Heart left ventricle (tissue), 16 donors: Measurements from ENCODE around the gene ABCF1. TPM values are rescaled to one million over a fixed set of nuclear protein-coding genes. Genes with fewer than 3 reads are reported as not detected.

ENCODE experiments used
- ATAC-seq, 4 donors: fragments of 200-7000 bp; cut with Tn5 transposase; one replicate each; pipeline ENCODE4 v1.9.1; 2020 to 2022; ENCODE audit warnings: moderate library complexity in 4 of 4, mild to moderate bottlenecking in 3 of 4, moderate number of reproducible peaks in 1 of 4
- DNase-seq, 5 donors: peaks; one replicate each; pipeline ENCODE4 v3.0.0-alpha.2; 2020
- H3K27ac ChIP-seq, 12 donors: fragments of 200-600 bp; sonication (generic) in 4 of 12; one replicate each; pipeline versions ENCODE4 v1.5.0 to v1.8.0; 2016 to 2022; ENCODE audit warnings: mild to moderate bottlenecking in 2 of 12
- H3K27me3 ChIP-seq, 9 donors: fragments of 200-600 bp; sonication (generic) in 2 of 9; one replicate each; pipeline versions ENCODE4 v1.5.1 to v1.8.0; 2016 to 2022; ENCODE audit warnings: mild to moderate bottlenecking in 3 of 9
- H3K36me3 ChIP-seq, 9 donors: fragments of 200-600 bp; sonication (generic) in 2 of 9; one replicate each; pipeline versions ENCODE4 v1.5.0 to v1.8.0; 2018 to 2022; ENCODE audit warnings: mild to moderate bottlenecking in 2 of 9
- H3K4me1 ChIP-seq, 12 donors: fragments of 200-600 bp; sonication (generic) in 4 of 12; one replicate each; pipeline versions ENCODE4 v1.5.0 to v1.8.0; 2016 to 2022; ENCODE audit warnings: mild to moderate bottlenecking in 3 of 12
- H3K4me3 ChIP-seq, 12 donors: fragments of 200-600 bp; sonication (generic) in 4 of 12; one replicate each; pipeline versions ENCODE4 v1.5.0 to v1.8.0; 2017 to 2022; ENCODE audit warnings: mild to moderate bottlenecking in 9 of 12, moderate library complexity in 4 of 12
- H3K9me3 ChIP-seq, 12 donors: fragments of 200-600 bp; sonication (generic) in 4 of 12; one replicate each; pipeline versions ENCODE4 v1.5.0 to v1.8.0; 2016 to 2022; ENCODE audit warnings: mild to moderate bottlenecking in 1 of 12
- POLR2A ChIP-seq, 2 donors: fragments of 450-650 bp; IDR thresholded peaks; one replicate each; pipeline ENCODE4 v1.6.1; 2017; ENCODE audit warnings: antibody characterized with exemption in 2 of 2, mild to moderate bottlenecking in 2 of 2, moderate library complexity in 2 of 2
- WGBS, 4 donors: extraction: QIAGEN DNeasy Blood & Tissue Kit in 2 of 4; methylation state at CpG; one replicate each; pipeline versions ENCODE4 v1.1.5 to v1.1.7; 2013 to 2018; 5-methylcytosine and 5-hydroxymethylcytosine counted together
- intact Hi-C, 10 donors: fragments of 100-400 bp; cut with DNase I; formaldehyde crosslinking; loops; one replicate each; pipeline versions ENCODE4 v1.11.1 to v1.14.2; 2022
- polyA plus RNA-seq, 2 donors: library from polyadenylated mRNA; stranded (reverse); fragments of 200-250 nt; gene quantifications; one replicate each; pipeline ENCODE4 v1.2.3, GENCODE V29; 2013
- total RNA-seq, 9 donors: library from RNA; depleted of rRNA in 2 of 9; stranded (reverse); fragments of >200 nt in 2 of 9; fragmentation: NEBNext Ultra II Directional in 3 of 9; extraction: Animal tissue kit (Norgen Biotek cat#: 25700) in 3 of 9; gene quantifications; one replicate each; pipeline versions ENCODE4 v1.1.0 to v1.2.4, GENCODE V29; 2016 to 2023
- TF ChIP-seq, protein P1 (sequence below), 12 donors: fragments of 200-600 bp; sonication (generic) in 4 of 12; IDR thresholded peaks; one replicate each; pipeline versions ENCODE4 v1.5.0 to v1.8.0; 2018 to 2022; ENCODE audit warnings: antibody characterized with exemption in 12 of 12, mild to moderate bottlenecking in 5 of 12
- donor health status: ischemic (EF 13 %, LVEDD 7.1; RV severe dilation, severe dysfunction).
- donor health status: healthy with polysubstance abuse.
- donor health status: DM: no; HTN: yes; CAD: no.
- donor health status: DM: no; HTN: no; CAD: no.
- donor health status: ischemic (EF 25% LVEDD 6.9; RV normal size, moderate dysfunction).
- donor health status: ischemic (EF 25% LVEDD 5.7; RV mildly dilated, moderate dysfunction).
- donor health status: healthy.
- donor health status: DM: yes; HTN: yes; CAD: no.
- donor health status: ischemic (EF 35%, LVEDD 5.7; RV mildly dilated, moderate dysfunction).
- donor health status: nonischemic (EF 11% LVEDD 7.7; RV severe dilation, severe dysfunction).
- donor health status: DM: yes; HTN: yes; CAD: no.
- donor health status: PGD.
- donor health status: ischemic (EF 29% LVEDD 5.4; RV normal size, mild dysfunction).
- donor health status: nonischemic (EF 23%, LVEDD 6.1; RV moderate dilation, normal function).

Gene ABCF1
- total and polyA plus RNA-seq, 11 donors = 28.0 to 76.8 (median 39.8) TPM

GRCh38 chr6:30547454-30547853 is 23.8 kb upstream of the ABCF1 start:
- DNase-seq (no peak), ATAC-seq (no peak)
- 92 to 96% (median 94%) methylated on average over 6 of the region's 6 CpGs for WGBS, 4 donors
- H3K27me3 ChIP-seq = no peaks in the 10 kb centered on the region
- H3K9me3 ChIP-seq = no peaks in the 10 kb centered on the region
- H3K4me3 ChIP-seq = no peak overlapping the region
- H3K36me3 ChIP-seq = peaks cover 0 to 70% (median 70%) of the 10 kb centered on the region in 9 donors
- H3K27ac ChIP-seq = no peak overlapping the region
- TF ChIP-seq POLR2A (IDR thresholded peaks at IDR 0.05) = no peak
- TF ChIP-seq, protein P1, sequence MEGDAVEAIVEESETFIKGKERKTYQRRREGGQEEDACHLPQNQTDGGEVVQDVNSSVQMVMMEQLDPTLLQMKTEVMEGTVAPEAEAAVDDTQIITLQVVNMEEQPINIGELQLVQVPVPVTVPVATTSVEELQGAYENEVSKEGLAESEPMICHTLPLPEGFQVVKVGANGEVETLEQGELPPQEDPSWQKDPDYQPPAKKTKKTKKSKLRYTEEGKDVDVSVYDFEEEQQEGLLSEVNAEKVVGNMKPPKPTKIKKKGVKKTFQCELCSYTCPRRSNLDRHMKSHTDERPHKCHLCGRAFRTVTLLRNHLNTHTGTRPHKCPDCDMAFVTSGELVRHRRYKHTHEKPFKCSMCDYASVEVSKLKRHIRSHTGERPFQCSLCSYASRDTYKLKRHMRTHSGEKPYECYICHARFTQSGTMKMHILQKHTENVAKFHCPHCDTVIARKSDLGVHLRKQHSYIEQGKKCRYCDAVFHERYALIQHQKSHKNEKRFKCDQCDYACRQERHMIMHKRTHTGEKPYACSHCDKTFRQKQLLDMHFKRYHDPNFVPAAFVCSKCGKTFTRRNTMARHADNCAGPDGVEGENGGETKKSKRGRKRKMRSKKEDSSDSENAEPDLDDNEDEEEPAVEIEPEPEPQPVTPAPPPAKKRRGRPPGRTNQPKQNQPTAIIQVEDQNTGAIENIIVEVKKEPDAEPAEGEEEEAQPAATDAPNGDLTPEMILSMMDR (IDR thresholded peaks at IDR 0.05) = no peak
- intact Hi-C loops = loop anchor here in 3 of 10 donors (5.0 to 10.0 kb wide), 4 partner anchors 47 to 177 kb away; partner anchors contain the start of genes DHX16 (in 1 of the 3) and TUBB (in 1 of the 3)
- H3K4me1 ChIP-seq = peaks cover 0 to 22% (median 7%) of the 10 kb centered on the region in 12 donors

GRCh38 chr6:30548375-30548774 is 22.9 kb upstream of the ABCF1 start:
- DNase-seq (no peak), ATAC-seq (no peak)
- Histone ChIP-seq H3K36me3 (peaks cover 0 to 80% (median 79%) of the 10 kb centered on the region in 9 donors), H3K27ac (no peak overlapping the region), H3K4me1 (peaks cover 0 to 13% (median 5%) of the 10 kb centered on the region in 12 donors), H3K27me3 (no peaks in the 10 kb centered on the region), H3K4me3 (no peak overlapping the region), H3K9me3 (no peaks in the 10 kb centered on the region)
- intact Hi-C loops = loop anchor here in 4 of 10 donors (1.0 to 10.0 kb wide), 5 partner anchors 18 to 176 kb away; partner anchors contain the start of genes DHX16 (in 1 of the 4) and TUBB (in 1 of the 4)
- TF ChIP-seq, protein P1 (IDR thresholded peaks at IDR 0.05) = no peak
- TF ChIP-seq POLR2A (IDR thresholded peaks at IDR 0.05) = no peak
- WGBS, 4 donors = 48 to 69% (median 56%) methylated on average over 2 of the region's 2 CpGs

DNA sequence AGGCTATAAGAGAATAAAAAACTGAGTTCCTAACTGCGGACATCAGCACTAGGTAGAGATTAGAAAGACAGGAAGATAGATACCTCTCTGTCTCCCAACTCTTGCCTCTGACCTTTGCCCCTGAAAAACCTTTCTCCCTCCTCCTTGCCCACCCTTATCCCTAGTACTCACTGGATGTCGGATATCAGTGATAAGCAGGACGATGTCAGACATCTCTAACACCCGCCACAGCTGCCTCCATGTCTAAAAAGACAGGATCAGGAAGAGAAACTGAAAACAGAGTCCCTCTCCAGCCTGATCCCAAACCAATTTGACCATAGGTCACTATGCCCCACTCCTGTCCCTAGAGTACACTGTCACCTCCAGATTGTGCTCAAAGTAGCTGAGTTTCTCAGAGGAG is 16.8 kb upstream of the ABCF1 start:
- H3K4me1 ChIP-seq = peaks cover 0 to 30% (median 17%) of the 10 kb centered on the region in 12 donors
- peak overlapping the region in 3 of 12 donors; percentile 92 to 99 (median 96) for H3K4me3 ChIP-seq
- DNase-seq (no peak), ATAC-seq (no peak)
- intact Hi-C loops = loop anchor here in 1 of 10 donors (10.0 kb wide), 1 partner anchor 170 kb away; the partner anchor contains the start of gene TUBB
- TF ChIP-seq, protein P1 (IDR thresholded peaks at IDR 0.05) = no peak
- TF ChIP-seq POLR2A (IDR thresholded peaks at IDR 0.05) = no peak
- 75 to 90% (median 85%) methylated on average over 4 of the region's 4 CpGs for WGBS, 4 donors
- H3K27me3 ChIP-seq = no peaks in the 10 kb centered on the region
- no peaks in the 10 kb centered on the region for H3K9me3 ChIP-seq
- peak overlapping the region in 2 of 12 donors; percentile 99 for H3K27ac ChIP-seq
- H3K36me3 ChIP-seq = peaks cover 0 to 59% (median 48%) of the 10 kb centered on the region in 9 donors

DNA sequence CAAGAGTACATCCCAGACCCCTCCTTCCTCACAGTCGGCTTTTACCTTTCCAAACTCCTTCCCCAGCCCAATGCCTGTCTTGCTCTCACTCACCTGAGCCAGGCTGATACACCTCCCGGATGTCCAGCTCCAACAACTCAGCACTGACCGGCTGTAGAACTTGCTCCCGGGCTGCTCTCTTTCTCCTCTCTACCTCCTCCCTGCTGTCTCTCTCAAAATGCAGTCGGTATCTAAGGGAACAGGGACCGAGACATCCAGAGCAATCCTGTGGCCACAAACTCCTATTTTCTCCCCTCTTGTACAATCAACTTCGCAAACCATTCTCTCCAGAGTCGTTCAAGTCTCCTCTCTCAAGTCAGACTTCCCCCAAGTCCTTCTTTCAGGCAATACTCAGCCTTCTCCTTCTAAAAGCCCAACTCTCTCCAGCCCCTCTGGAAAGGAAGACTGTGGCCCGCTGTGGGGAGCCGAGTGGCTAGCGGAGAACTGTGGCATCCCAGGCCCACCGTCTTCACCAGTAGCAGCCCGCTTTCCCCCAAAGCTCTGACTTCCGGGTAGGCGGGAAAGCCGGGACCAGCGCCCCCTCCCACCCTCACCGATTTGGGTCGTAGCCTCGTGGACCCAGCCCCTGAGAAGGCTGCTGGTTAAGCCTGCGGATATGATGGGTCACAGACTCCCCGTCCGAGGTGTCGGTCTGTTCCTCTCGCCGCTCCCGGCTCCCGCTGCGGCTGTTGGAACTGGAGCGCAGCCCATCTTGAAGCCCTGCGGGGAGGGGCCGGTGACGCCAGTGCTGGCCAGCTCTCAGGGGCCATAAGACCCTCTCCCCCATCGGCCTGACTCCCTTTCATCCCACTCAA is 16.1 kb upstream of the ABCF1 start:
- Histone ChIP-seq H3K27me3 (no peaks in the 10 kb centered on the region), H3K9me3 (no peaks in the 10 kb centered on the region), H3K36me3 (peaks cover 0 to 51% (median 40%) of the 10 kb centered on the region in 9 donors), H3K4me1 (peaks cover 0 to 30% (median 17%) of the 10 kb centered on the region in 12 donors), H3K4me3 (peak overlapping the region; percentile 73 to 99 (median 90)), H3K27ac (peak overlapping the region; percentile 95 to 99 (median 98))
- intact Hi-C loops = loop anchor here in 4 of 10 donors (5.0 to 10.0 kb wide), 4 partner anchors 42 to 170 kb away; partner anchors contain the start of gene TUBB (in 2 of the 4)
- WGBS, 4 donors = 12 to 31% (median 13%) methylated on average over 13 to 34 of the region's 34 CpGs
- DNase-seq (peak; percentile 65 to 75 (median 69)), ATAC-seq (peak; percentile 16 to 43 (median 26))
- TF ChIP-seq, protein P1 (IDR thresholded peaks at IDR 0.05) = peak in 1 of 12 donors; percentile 9
- no peak for TF ChIP-seq POLR2A (IDR thresholded peaks at IDR 0.05)
